Left kidney (tissue), 2 donors: ENCODE measurements around the gene AEN. TPM values are rescaled to one million over a fixed set of nuclear protein-coding genes. Genes with fewer than 3 reads are reported as not detected.

ENCODE experiments used
- DNase-seq: peaks from one replicate; pipeline ENCODE4 v3.0.0-alpha.2; 2013
- polyA plus RNA-seq: library from polyadenylated mRNA; unstranded; fragments of 120-200 nt; gene quantifications from one replicate; pipeline ENCODE4 v1.2.1, GENCODE V29; 2013; ENCODE audit not compliant: insufficient read length

AEN gene
- polyA plus RNA-seq, 1 donor = 5.9 TPM

DNA sequence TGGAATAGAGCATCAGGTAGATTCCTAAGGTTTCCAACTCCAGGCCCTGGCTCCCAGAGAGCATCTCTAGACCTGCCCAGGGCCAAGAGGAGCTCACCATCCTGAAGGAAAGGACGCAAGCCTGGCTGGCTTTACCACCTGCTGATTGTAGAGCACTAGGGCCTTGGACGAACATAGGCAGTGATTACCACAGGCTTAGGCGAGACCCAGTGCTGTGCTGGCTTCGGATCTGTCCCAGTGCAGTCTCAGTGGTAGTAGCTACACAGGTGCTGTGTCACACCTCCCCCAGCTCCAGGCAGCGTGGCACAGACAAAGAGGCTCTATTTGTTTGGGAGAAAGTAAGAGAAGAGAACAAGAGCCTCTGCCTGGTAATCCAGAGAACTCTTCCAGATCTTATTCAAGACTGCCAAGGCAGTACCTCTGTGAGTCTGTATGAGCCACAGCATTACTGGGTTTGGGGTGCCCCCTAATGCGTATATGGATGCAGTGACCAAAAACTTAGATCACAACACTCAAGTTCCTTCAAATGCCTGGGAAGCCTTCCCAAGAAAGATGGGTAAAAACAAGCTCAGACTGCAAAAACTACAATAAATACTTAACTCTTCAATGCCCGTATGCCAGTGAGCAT is 43.1 kb downstream of the AEN start:
- DNase-seq = no peak

- no peak for DNase-seq
Observed at GRCh38 chr15:88674661-88675060, 53.5 kb downstream of the AEN start.

GRCh38 chr15:88678755-88679154 is 57.6 kb downstream of the AEN start:
- DNase-seq = no peak

GRCh38 chr15:88680241-88681001 is 59.3 kb downstream of the AEN start:
- DNase-seq = no peak

DNA sequence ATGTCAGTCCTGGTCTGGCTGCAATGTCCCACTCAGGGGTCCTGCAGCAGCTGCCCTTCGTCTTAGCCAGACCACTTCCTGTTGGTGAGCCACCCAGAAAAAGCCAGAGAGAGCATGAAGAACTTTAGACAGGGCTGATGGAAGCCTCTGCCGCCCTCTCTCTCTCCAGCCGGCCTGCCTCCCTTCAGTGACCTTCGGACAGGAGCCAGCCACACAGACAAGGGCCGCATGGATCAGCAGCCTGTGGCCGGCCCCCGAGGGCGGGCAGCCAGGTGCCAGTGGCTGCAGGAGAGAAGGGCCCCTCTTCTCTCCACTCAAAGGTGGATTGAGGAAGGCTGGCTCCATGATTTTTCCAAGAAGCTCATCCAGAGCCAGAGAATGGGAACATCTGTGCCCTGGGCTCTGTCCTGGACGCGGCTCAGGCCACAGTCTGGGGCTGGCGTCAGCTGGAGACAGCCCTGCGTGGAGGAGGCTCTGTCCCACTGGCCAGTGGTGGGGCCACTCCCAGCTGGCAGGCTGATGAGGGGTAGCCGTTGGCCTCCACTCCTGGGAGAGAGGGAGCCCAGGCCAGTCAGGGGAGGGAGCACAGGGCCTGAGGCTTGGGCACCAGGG is 60.6 kb downstream of the AEN start:
- DNase-seq = no peak

Other genes with a start within 250 kb of the AEN start
- 28.2 TPM for gene MRPL46, start 154.0 kb upstream of the AEN start, polyA plus RNA-seq
- 47.2 TPM for gene MRPS11, start 153.6 kb upstream of the AEN start, polyA plus RNA-seq
- gene DET1, start 74.7 kb upstream of the AEN start, polyA plus RNA-seq = 11.9 TPM
- 1.2 TPM for gene ISG20, start 17.7 kb downstream of the AEN start, polyA plus RNA-seq
- 2.1 TPM for gene ACAN, start 182.1 kb downstream of the AEN start, polyA plus RNA-seq